HepG2 (cell line): ENCODE measurements around the gene GRIK2. TPM values are rescaled to one million over a fixed set of nuclear protein-coding genes. Genes with fewer than 3 reads are reported as not detected.

Experiments used
- ATAC-seq: fragments of 200-7000 bp; cut with Tn5 transposase; 3 replicates; pipeline ENCODE4 v1.9.1; 2020; ENCODE audit warnings: mild to moderate bottlenecking, moderate library complexity
- BruUV-seq: library from RNA; stranded (reverse); fragments of 400-500 nt; replicated peaks from 2 replicates; lab custom pipeline; 2021; lab: Mats Ljungman, UMichigan
- CTCF ChIA-PET: fragments of 300-600 bp; formaldehyde crosslinking; extraction: SDS; loops from one replicate; lab custom pipeline; 2021; ENCODE audit warnings: low total read pairs, inconsistent platforms, low intra/inter-chr PET ratio; lab: Yijun Ruan, JAX
- POLR2A ChIA-PET: fragments of 350-600 bp; sonication (Branson Sonifier 250); formaldehyde crosslinking; loops from one replicate; lab custom pipeline; 2020; ENCODE audit warnings: antibody characterized with exemption, inconsistent platforms; lab: Yijun Ruan, JAX
- DNase-seq: peaks from one replicate; pipeline ENCODE4 v3.0.0-alpha.2; 2015; ENCODE audit warnings: low spot score
- FAIRE-seq: peaks from 3 replicates; lab custom pipeline; 2011; peaks lifted over from hg19 to GRCh38; lab: Jason Lieb, UNC
- H2AFZ ChIP-seq: one replicate; pipeline ENCODE4 v1.6.1; 2011; ENCODE audit warnings: low read length, inconsistent platforms
- H3K27ac ChIP-seq: fragments of 300-600 bp; 3 replicates; pipeline ENCODE4 v1.8.0; 2011; ENCODE audit warnings: mixed run types, mild to moderate bottlenecking, mixed read lengths, low read length, inconsistent platforms; ENCODE audit not compliant: insufficient read depth; ENCODE audit errors: extremely low read length
- H3K27me3 ChIP-seq, 2 experiments: fragments of 200-600 bp in 1 of 2; 2 replicates in 1 of 2; 3 replicates in 1 of 2; pipeline versions ENCODE4 v1.6.0 to v1.8.0; 2011; ENCODE audit warnings: low read length in 2 of 2, mild to moderate bottlenecking in 2 of 2, moderate library complexity in 2 of 2, inconsistent platforms in 1 of 2; ENCODE audit not compliant: insufficient read depth in 2 of 2, control insufficient read depth in 1 of 2
- H3K36me3 ChIP-seq, 2 experiments: fragments of 200-600 bp in 1 of 2; replicated peaks in 1 of 2; 2 replicates in 1 of 2; 3 replicates in 1 of 2; pipeline versions ENCODE4 v1.5.1 to v1.8.0; 2011; ENCODE audit warnings: low read length in 2 of 2, inconsistent platforms in 1 of 2; ENCODE audit not compliant: insufficient read depth in 2 of 2, control insufficient read depth in 1 of 2
- H3K4me1 ChIP-seq: 2 replicates; pipeline ENCODE4 v1.5.1; 2012; ENCODE audit warnings: low read length, inconsistent platforms; ENCODE audit not compliant: insufficient read depth
- H3K4me2 ChIP-seq: 2 replicates; pipeline ENCODE4 v1.6.0; 2011; ENCODE audit warnings: low read depth, low read length, inconsistent platforms
- H3K4me3 ChIP-seq, 3 experiments: fragments of 200-600 bp in 1 of 3; sonication (generic), shearing (Covaris generic) in 1 of 3; replicated peaks in 1 of 3; 2 replicates each; pipeline ENCODE4 v1.5.1; 2011 to 2016; ENCODE audit warnings: low read length in 3 of 3, inconsistent platforms in 2 of 3, low read depth in 2 of 3, mild to moderate bottlenecking in 2 of 3, control low read depth in 1 of 3, mixed read lengths in 1 of 3; ENCODE audit not compliant: insufficient read depth in 1 of 3
- H3K79me2 ChIP-seq: one replicate; pipeline ENCODE4 v1.6.1; 2011; ENCODE audit warnings: low read length, inconsistent platforms; ENCODE audit not compliant: insufficient read depth
- H3K9ac ChIP-seq: 2 replicates; pipeline ENCODE4 v1.6.0; 2011; ENCODE audit warnings: mild to moderate bottlenecking, low read depth, low read length, inconsistent platforms; ENCODE audit not compliant: insufficient read depth
- H3K9me3 ChIP-seq: 2 replicates; pipeline ENCODE4 v1.5.1; 2012; ENCODE audit warnings: mild to moderate bottlenecking, low read length
- H4K20me1 ChIP-seq: 2 replicates; pipeline ENCODE4 v1.6.0; 2011; ENCODE audit warnings: inconsistent platforms, mild to moderate bottlenecking, low read length, moderate library complexity; ENCODE audit not compliant: insufficient read depth
- AKAP8 ChIP-seq: sonication (generic); formaldehyde crosslinking; IDR thresholded peaks from 2 replicates; pipeline ENCODE4 v1.5.1; 2020; ENCODE audit warnings: mild to moderate bottlenecking, missing genetic modification reagents
- ATF5 ChIP-seq: sonication (generic); formaldehyde crosslinking; IDR thresholded peaks from 2 replicates; pipeline ENCODE4 v1.4.0; 2020; ENCODE audit warnings: mild to moderate bottlenecking, low read depth, missing genetic modification reagents
- ATRX ChIP-seq: sonication (generic); formaldehyde crosslinking; IDR thresholded peaks from 2 replicates; pipeline ENCODE4 v1.4.0; 2020; ENCODE audit warnings: missing genetic modification reagents, borderline replicate concordance
- FOXA1 ChIP-seq, 2 experiments: fragments of 450-650 bp in 1 of 2; sonication (generic) in 1 of 2; formaldehyde crosslinking in 1 of 2; IDR thresholded peaks; 2 replicates each; pipeline versions ENCODE4 v1.4.0 to v1.6.1; 2016 to 2020; ENCODE audit warnings: missing genetic modification reagents in 1 of 2
- FOXC1 ChIP-seq: sonication (generic); formaldehyde crosslinking; IDR thresholded peaks from 2 replicates; pipeline ENCODE4 v1.8.0; 2022; ENCODE audit warnings: mild to moderate bottlenecking, missing genetic modification reagents, borderline replicate concordance
- HNRNPUL1 ChIP-seq: fragments of 200-400 bp; formaldehyde crosslinking; IDR thresholded peaks from 2 replicates; pipeline ENCODE4 v1.6.1; 2017; ENCODE audit warnings: low read depth, mild to moderate bottlenecking, low read length, moderate library complexity
- KAT2B ChIP-seq: fragments of 150-350 bp; IDR thresholded peaks from 2 replicates; pipeline ENCODE4 v1.6.1; 2014; ENCODE audit warnings: low read depth, low read length, borderline replicate concordance
- RARG ChIP-seq: sonication (generic); formaldehyde crosslinking; IDR thresholded peaks from 2 replicates; pipeline ENCODE4 v1.4.0; 2020; ENCODE audit warnings: low read depth, mild to moderate bottlenecking, missing genetic modification reagents
- TCF7 ChIP-seq: sonication (generic); IDR thresholded peaks from 2 replicates; pipeline ENCODE4 v1.6.1; 2016; ENCODE audit warnings: antibody characterized with exemption, low read depth
- ZBTB4 ChIP-seq: sonication (generic); formaldehyde crosslinking; IDR thresholded peaks from 2 replicates; pipeline ENCODE4 v1.4.0; 2020; ENCODE audit warnings: missing genetic modification reagents, mild to moderate bottlenecking, borderline replicate concordance
- ZFAT ChIP-seq: sonication (generic); formaldehyde crosslinking; conservative IDR thresholded peaks from 2 replicates; pipeline ENCODE4 v1.8.1; 2023; ENCODE audit warnings: missing genetic modification reagents, inconsistent platforms
- ZFX ChIP-seq: sonication (generic); formaldehyde crosslinking; IDR thresholded peaks from 2 replicates; pipeline ENCODE4 v1.4.0; 2020; ENCODE audit warnings: mild to moderate bottlenecking, low read depth, missing genetic modification reagents, moderate library complexity
- ZMYM3 ChIP-seq: sonication (generic); formaldehyde crosslinking; IDR thresholded peaks from 2 replicates; pipeline ENCODE4 v1.5.1; 2020; ENCODE audit warnings: mild to moderate bottlenecking, missing genetic modification reagents
- ZNF552 ChIP-seq: sonication (generic); formaldehyde crosslinking; IDR thresholded peaks from 2 replicates; pipeline ENCODE4 v1.9.0; 2022; ENCODE audit warnings: missing genetic modification reagents, mild to moderate bottlenecking, borderline replicate concordance
- WGBS: methylation state at CpG from one replicate; pipeline ENCODE4 v1.1.6; 2017; ENCODE audit warnings: low lambda C conversion rate; 5-methylcytosine and 5-hydroxymethylcytosine counted together
- in situ Hi-C: cut with HindIII; loops from 2 replicates; pipeline ENCODE4 v1.10.0; 2017; ENCODE audit warnings: low pct_unique_long_range_greater_than_20kb; ENCODE audit not compliant: extremely low pct_ligation_motif_present
- intact Hi-C: fragments of 100-400 bp; cut with micrococcal nuclease; formaldehyde crosslinking; loops from one replicate; pipeline ENCODE4 v1.10.0; 2022; ENCODE audit not compliant: unreplicated experiment
- polyA plus RNA-seq, 8 experiments: library from polyadenylated mRNA; depleted of rRNA in 3 of 8; stranded (reverse) in 7 of 8; unstranded in 1 of 8; fragments of >200 nt; fragmentation: Illumina TruSeq in 4 of 8; extraction: Trizol in 4 of 8; gene quantifications; 2 replicates each; pipeline versions ENCODE4 v1.2.1 to v1.2.3, GENCODE V29; 2011 to 2016; ENCODE audit warnings: low read depth in 4 of 8, missing spikeins in 1 of 8, mixed read lengths in 1 of 8; ENCODE audit not compliant: insufficient read depth in 1 of 8
- total RNA-seq, 5 experiments: library from RNA; depleted of rRNA; stranded (reverse); fragments of >200 nt; fragmentation: Illumina TruSeq; extraction: Trizol; gene quantifications; 2 replicates each; pipeline ENCODE4 v1.2.3, GENCODE V29; 2016; ENCODE audit warnings: low read depth in 1 of 5
- TF ChIP-seq, protein P1 (sequence below): sonication (generic); formaldehyde crosslinking; IDR thresholded peaks from 2 replicates; pipeline ENCODE4 v1.5.0; 2020; ENCODE audit warnings: mild to moderate bottlenecking, missing genetic modification reagents

The GRIK2 gene
- total and polyA plus RNA-seq, 2 of the 13 experiments (the other 11 are each of a cell fraction or from before 2014, with no cell fraction given) = not detected

GRCh38 chr6:101429270-101429669 lies 35.8 kb downstream of the GRIK2 start:
- Histone ChIP-seq H3K4me2 (no peak overlapping the region), H3K36me3 (no peaks in the 10 kb centered on the region), H3K27me3 (no peaks in the 10 kb centered on the region), H3K4me3 (no peak overlapping the region)
- BruUV-seq = no TSS peak
- POLR2A ChIA-PET = no interaction called here
- intact Hi-C loops = no loop called here
- in situ Hi-C loops = no loop called here
- TF ChIP-seq ZFAT = no peak
- no peak for TF ChIP-seq ZFX (CRISPR knock-in tag)
- no peak for TF ChIP-seq HNRNPUL1
- no peak for TF ChIP-seq FOXA1 (IDR thresholded peaks at IDR 0.05)
- no peak for TF ChIP-seq FOXA1 (CRISPR knock-in tag; IDR thresholded peaks at IDR 0.05)
- no peak for TF ChIP-seq AKAP8
- no peak for TF ChIP-seq ZBTB4 (CRISPR knock-in tag)
- no peak for TF ChIP-seq ZMYM3 (CRISPR knock-in tag)
- no peak for TF ChIP-seq FOXC1 (CRISPR knock-in tag)
- no peak for TF ChIP-seq ZNF552
- no peak for TF ChIP-seq KAT2B
- TF ChIP-seq RARG (CRISPR knock-in tag) = no peak
- no peak for TF ChIP-seq ATF5
- no peak for TF ChIP-seq ATRX
- TF ChIP-seq TCF7 = no peak
- TF ChIP-seq, protein P1, sequence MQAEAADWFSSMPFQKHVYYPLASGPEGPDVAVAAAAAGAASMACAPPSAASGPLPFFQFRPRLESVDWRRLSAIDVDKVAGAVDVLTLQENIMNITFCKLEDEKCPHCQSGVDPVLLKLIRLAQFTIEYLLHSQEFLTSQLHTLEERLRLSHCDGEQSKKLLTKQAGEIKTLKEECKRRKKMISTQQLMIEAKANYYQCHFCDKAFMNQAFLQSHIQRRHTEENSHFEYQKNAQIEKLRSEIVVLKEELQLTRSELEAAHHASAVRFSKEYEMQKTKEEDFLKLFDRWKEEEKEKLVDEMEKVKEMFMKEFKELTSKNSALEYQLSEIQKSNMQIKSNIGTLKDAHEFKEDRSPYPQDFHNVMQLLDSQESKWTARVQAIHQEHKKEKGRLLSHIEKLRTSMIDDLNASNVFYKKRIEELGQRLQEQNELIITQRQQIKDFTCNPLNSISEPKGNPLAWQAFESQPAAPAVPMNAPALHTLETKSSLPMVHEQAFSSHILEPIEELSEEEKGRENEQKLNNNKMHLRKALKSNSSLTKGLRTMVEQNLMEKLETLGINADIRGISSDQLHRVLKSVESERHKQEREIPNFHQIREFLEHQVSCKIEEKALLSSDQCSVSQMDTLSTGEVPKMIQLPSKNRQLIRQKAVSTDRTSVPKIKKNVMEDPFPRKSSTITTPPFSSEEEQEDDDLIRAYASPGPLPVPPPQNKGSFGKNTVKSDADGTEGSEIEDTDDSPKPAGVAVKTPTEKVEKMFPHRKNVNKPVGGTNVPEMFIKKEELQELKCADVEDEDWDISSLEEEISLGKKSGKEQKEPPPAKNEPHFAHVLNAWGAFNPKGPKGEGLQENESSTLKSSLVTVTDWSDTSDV (CRISPR knock-in tag) = no peak
- TF ChIP-seq, all 625 proteins: peak for 0
- WGBS = 0% methylated on average over 1 of the region's 1 CpG
- ATAC-seq = no peak
- CTCF ChIA-PET = no interaction called here
- Histone ChIP-seq H3K79me2 (no peaks in the 10 kb centered on the region), H3K4me1 (no peaks in the 10 kb centered on the region), H3K9me3 (no peaks in the 10 kb centered on the region), H3K9ac (no peak overlapping the region), H3K27ac (no peak overlapping the region), H2AFZ (no peak overlapping the region), H4K20me1 (no peaks in the 10 kb centered on the region)
- no peak for DNase-seq
- FAIRE-seq = no peak
